Measurements from ENCODE around the gene USP6NL.

DNA sequence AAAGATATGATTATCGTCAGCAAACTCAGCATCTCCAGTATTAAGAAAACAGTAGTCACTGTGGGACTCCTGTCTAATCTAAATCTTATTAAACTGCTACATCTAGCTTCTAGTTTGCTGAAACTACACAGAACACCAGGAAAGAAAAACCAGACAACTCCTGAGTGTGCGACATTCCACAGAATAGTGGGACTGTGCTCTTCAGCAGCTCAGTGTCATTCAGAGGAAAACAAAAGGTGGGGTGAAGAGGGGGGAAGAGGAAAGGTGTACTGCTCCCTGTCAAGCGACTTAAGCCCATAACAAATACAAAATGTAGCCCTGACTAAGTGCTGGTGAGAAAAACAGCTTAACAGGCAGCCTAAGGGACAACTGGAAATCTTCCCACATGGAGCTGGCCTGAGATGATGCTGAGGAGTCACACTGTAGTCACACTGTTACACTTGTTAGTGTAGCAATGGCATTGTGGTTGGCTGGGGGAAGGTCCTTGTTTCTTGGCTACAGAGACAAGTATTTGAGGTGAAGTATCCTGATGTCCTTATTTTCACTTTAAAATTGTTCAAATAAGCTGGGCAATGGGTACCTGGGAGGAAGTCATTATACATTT, 135.5 kb downstream of the USP6NL start:
- TF ChIP-seq POLR2A (IDR thresholded peaks at IDR 0.05): no peak
- TF ChIP-seq, protein P1, sequence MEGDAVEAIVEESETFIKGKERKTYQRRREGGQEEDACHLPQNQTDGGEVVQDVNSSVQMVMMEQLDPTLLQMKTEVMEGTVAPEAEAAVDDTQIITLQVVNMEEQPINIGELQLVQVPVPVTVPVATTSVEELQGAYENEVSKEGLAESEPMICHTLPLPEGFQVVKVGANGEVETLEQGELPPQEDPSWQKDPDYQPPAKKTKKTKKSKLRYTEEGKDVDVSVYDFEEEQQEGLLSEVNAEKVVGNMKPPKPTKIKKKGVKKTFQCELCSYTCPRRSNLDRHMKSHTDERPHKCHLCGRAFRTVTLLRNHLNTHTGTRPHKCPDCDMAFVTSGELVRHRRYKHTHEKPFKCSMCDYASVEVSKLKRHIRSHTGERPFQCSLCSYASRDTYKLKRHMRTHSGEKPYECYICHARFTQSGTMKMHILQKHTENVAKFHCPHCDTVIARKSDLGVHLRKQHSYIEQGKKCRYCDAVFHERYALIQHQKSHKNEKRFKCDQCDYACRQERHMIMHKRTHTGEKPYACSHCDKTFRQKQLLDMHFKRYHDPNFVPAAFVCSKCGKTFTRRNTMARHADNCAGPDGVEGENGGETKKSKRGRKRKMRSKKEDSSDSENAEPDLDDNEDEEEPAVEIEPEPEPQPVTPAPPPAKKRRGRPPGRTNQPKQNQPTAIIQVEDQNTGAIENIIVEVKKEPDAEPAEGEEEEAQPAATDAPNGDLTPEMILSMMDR (IDR thresholded peaks at IDR 0.05): no peak

Measured in lower leg skin (tissue), 3 donors.